ENCODE data around the gene NCK2.
A peak's percentile ranks its signal among the peaks of the same experiment; 100 is the strongest.

Gene NCK2

DNA sequence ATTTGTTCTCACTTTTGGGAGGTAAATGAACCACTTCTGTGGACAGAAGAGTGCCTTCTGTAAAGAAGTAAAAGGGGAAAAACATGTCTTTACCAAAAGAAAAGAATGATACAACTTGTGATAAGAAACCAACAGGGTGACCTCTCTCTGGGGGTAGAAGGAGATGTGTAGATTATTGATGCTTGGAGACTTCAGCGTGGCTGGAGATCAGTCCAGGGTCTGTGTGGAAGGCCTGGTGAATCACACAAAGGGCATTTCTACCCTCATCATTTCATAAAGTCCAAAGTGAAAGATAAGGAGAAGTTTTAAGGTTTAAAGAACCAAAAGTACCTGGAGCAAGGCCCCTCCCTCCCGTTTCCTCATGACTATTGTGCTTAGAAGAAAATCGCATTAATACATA, 142.5 kb downstream of the NCK2 start:
- H3K27ac ChIP-seq (ENCODE audit: poor library complexity, severe bottlenecking): no peak overlapping the region
- TF ChIP-seq, protein P1, sequence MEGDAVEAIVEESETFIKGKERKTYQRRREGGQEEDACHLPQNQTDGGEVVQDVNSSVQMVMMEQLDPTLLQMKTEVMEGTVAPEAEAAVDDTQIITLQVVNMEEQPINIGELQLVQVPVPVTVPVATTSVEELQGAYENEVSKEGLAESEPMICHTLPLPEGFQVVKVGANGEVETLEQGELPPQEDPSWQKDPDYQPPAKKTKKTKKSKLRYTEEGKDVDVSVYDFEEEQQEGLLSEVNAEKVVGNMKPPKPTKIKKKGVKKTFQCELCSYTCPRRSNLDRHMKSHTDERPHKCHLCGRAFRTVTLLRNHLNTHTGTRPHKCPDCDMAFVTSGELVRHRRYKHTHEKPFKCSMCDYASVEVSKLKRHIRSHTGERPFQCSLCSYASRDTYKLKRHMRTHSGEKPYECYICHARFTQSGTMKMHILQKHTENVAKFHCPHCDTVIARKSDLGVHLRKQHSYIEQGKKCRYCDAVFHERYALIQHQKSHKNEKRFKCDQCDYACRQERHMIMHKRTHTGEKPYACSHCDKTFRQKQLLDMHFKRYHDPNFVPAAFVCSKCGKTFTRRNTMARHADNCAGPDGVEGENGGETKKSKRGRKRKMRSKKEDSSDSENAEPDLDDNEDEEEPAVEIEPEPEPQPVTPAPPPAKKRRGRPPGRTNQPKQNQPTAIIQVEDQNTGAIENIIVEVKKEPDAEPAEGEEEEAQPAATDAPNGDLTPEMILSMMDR (IDR thresholded peaks at IDR 0.05; ENCODE audit: poor library complexity, severe bottlenecking): no peak
- ATAC-seq (ENCODE audit: low read depth) (no peak), DNase-seq (ENCODE audit: low spot score) (no peak)
- no peaks in the 10 kb centered on the region for H3K9me3 ChIP-seq (ENCODE audit: severe bottlenecking)
- peaks cover 15% of the 10 kb centered on the region; the same call in 1 of the 2 replicates for H3K36me3 ChIP-seq (ENCODE audit: low read depth)
- H3K4me3 ChIP-seq (ENCODE audit: severe bottlenecking): no peak overlapping the region
- H3K4me1 ChIP-seq (ENCODE audit: insufficient read depth, poor library complexity, severe bottlenecking): no peaks in the 10 kb centered on the region
- no peaks in the 10 kb centered on the region for H3K27me3 ChIP-seq (ENCODE audit: insufficient read depth, poor library complexity, severe bottlenecking)

DNA sequence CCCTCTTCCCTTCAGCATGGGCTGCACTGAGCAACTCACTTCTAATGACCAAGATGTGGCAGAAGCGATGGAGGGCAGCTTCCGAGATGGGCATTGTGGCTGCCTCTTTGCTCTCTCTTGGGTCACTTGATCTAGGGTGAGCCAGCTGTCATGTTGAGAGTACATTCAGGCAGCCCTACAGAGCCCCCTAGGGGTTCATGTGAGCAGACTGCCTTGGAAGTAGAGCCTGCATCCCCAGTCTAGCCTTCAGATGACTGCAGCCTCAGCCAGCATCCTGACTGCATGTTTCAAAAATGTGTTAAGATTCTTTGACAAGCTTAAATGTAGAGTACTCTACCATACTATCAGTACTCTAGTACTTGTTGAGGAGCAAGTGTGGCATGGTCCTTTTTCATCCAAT, 143.9 kb downstream of the NCK2 start:
- TF ChIP-seq, protein P1 (IDR thresholded peaks at IDR 0.05; ENCODE audit: poor library complexity, severe bottlenecking): peak; percentile 14
- Histone ChIP-seq H3K27ac (ENCODE audit: poor library complexity, severe bottlenecking) (no peak overlapping the region), H3K9me3 (ENCODE audit: severe bottlenecking) (no peaks in the 10 kb centered on the region), H3K27me3 (ENCODE audit: insufficient read depth, poor library complexity, severe bottlenecking) (no peaks in the 10 kb centered on the region), H3K4me3 (ENCODE audit: severe bottlenecking) (no peak overlapping the region), H3K36me3 (ENCODE audit: low read depth) (peaks cover 20% of the 10 kb centered on the region), H3K4me1 (ENCODE audit: insufficient read depth, poor library complexity, severe bottlenecking) (no peaks in the 10 kb centered on the region)
- no peak for DNase-seq (ENCODE audit: low spot score)
- no peak for ATAC-seq (ENCODE audit: low read depth)

DNA sequence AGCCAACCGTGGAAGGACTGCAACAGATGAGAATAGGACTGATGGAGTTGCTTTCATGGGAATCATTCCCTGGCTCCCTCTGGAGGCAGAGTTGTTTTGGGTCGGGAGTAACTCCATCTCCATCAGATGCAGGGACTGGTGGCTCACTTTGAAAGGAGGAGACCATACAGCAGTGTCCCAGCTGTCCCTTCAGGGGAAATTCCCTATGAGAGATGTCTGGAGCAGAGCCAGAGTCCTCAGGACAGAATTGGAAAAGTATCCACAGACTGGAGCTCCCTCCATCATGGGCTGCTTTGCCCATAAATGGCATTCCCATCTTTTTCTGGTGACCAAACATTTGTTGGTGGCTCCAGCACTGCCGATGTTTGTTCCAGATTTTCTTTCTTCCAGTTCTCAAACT, 144.3 kb downstream of the NCK2 start:
- Histone ChIP-seq H3K27me3 (ENCODE audit: insufficient read depth, poor library complexity, severe bottlenecking) (no peaks in the 10 kb centered on the region), H3K9me3 (ENCODE audit: severe bottlenecking) (no peaks in the 10 kb centered on the region), H3K27ac (ENCODE audit: poor library complexity, severe bottlenecking) (no peak overlapping the region), H3K4me3 (ENCODE audit: severe bottlenecking) (no peak overlapping the region), H3K36me3 (ENCODE audit: low read depth) (peaks cover 24% of the 10 kb centered on the region), H3K4me1 (ENCODE audit: insufficient read depth, poor library complexity, severe bottlenecking) (no peaks in the 10 kb centered on the region)
- ATAC-seq (ENCODE audit: low read depth): no peak
- TF ChIP-seq, protein P1 (IDR thresholded peaks at IDR 0.05; ENCODE audit: poor library complexity, severe bottlenecking): no peak
- DNase-seq (ENCODE audit: low spot score): no peak

DNA sequence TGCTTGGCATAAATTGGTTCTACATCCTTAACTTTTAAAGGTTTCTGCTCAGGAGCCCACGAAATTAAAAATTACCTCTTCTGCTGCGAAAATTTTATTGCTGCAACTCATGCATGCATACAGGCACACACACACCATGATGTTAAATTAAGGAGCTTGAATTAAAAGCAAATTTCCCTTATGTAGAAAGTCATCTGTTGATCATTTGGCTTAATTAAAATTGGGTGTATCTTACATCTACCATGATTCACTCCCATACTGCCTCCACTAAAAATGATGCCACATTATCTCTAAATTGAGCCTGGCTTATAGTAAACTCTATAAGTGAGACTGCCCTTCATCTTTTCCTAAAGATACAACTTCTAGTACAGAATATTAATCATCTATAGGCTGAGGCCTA, 145.4 kb downstream of the NCK2 start:
- H3K27me3 ChIP-seq (ENCODE audit: insufficient read depth, poor library complexity, severe bottlenecking): no peaks in the 10 kb centered on the region
- ATAC-seq (ENCODE audit: low read depth): no peak
- no peaks in the 10 kb centered on the region for H3K9me3 ChIP-seq (ENCODE audit: severe bottlenecking)
- peaks cover 26% of the 10 kb centered on the region for H3K36me3 ChIP-seq (ENCODE audit: low read depth)
- TF ChIP-seq, protein P1 (IDR thresholded peaks at IDR 0.05; ENCODE audit: poor library complexity, severe bottlenecking): no peak
- no peaks in the 10 kb centered on the region for H3K4me1 ChIP-seq (ENCODE audit: insufficient read depth, poor library complexity, severe bottlenecking)
- H3K4me3 ChIP-seq (ENCODE audit: severe bottlenecking): no peak overlapping the region
- no peak for DNase-seq (ENCODE audit: low spot score)
- no peak overlapping the region for H3K27ac ChIP-seq (ENCODE audit: poor library complexity, severe bottlenecking)

DNA sequence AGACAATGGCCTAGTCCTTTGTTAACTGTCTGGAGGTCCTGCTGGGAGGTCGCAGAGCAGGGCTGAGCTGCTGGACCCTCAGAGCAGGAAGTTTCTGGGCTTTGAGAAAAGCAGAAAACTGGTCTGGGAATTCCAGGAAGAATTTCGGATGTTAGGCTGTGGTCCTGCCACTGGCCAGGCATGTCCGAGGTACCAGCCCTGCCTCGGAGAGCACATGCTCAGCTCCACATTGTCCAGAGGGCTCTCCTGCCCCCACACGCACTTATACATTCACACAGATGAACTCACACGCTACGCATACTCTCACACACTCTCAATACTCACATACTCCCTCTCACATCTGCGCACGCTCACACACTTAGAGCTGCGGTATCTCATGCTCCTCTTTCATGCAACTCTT, 146.1 kb downstream of the NCK2 start:
- DNase-seq (ENCODE audit: low spot score): no peak
- Histone ChIP-seq H3K4me1 (ENCODE audit: insufficient read depth, poor library complexity, severe bottlenecking) (no peaks in the 10 kb centered on the region), H3K4me3 (ENCODE audit: severe bottlenecking) (no peak overlapping the region), H3K27ac (ENCODE audit: poor library complexity, severe bottlenecking) (no peak overlapping the region), H3K27me3 (ENCODE audit: insufficient read depth, poor library complexity, severe bottlenecking) (no peaks in the 10 kb centered on the region), H3K36me3 (ENCODE audit: low read depth) (peaks cover 21% of the 10 kb centered on the region), H3K9me3 (ENCODE audit: severe bottlenecking) (no peaks in the 10 kb centered on the region)
- TF ChIP-seq, protein P1 (IDR thresholded peaks at IDR 0.05; ENCODE audit: poor library complexity, severe bottlenecking): no peak
- ATAC-seq (ENCODE audit: low read depth): no peak
